ENCODE measurements around the gene ANLN. TPM values are rescaled to one million over a fixed set of nuclear protein-coding genes. Genes with fewer than 3 reads are reported as not detected.
A peak's percentile ranks its signal among the peaks of the same experiment; 100 is the strongest.

Gene ANLN
- total and polyA plus RNA-seq, 12 donors: 0.20 to 25.5 (median 2.4) TPM

GRCh38 chr7:36391436-36392198 is 2.0 kb downstream of the ANLN start:
- H3K9me3 ChIP-seq (replicated peaks in 1 of 3): peaks cover 0 to 7% (median 0%) of the 10 kb centered on the region in 3 donors
- H3K27me3 ChIP-seq: no peaks in the 10 kb centered on the region
- WGBS, 4 donors: 57 to 63% (median 58%) methylated on average over 10 of the region's 10 CpGs
- TF ChIP-seq CTCF (IDR thresholded peaks at IDR 0.05) (no peak), POLR2A (IDR thresholded peaks at IDR 0.05) (no peak)
- H3K27ac ChIP-seq: no peak overlapping the region
- no peak overlapping the region for H3K4me3 ChIP-seq
- H3K36me3 ChIP-seq (replicated peaks in 1 of 2): no peaks in the 10 kb centered on the region
- intact Hi-C loops (cut with DNase I): no loop called here
- H3K4me1 ChIP-seq (replicated peaks in 1 of 2): peaks cover 14 to 23% of the 10 kb centered on the region in 2 donors
- no peak for DNase-seq

GRCh38 chr7:36393826-36394225 is 4.2 kb downstream of the ANLN start:
- intact Hi-C loops (cut with DNase I): no loop called here
- no peaks in the 10 kb centered on the region for H3K27me3 ChIP-seq
- 30 to 60% (median 47%) methylated on average over 1 of the region's 1 CpG for WGBS, 4 donors
- H3K9me3 ChIP-seq (replicated peaks in 1 of 3): peaks cover 0 to 7% (median 0%) of the 10 kb centered on the region in 3 donors
- H3K4me3 ChIP-seq: no peak overlapping the region
- TF ChIP-seq POLR2A (IDR thresholded peaks at IDR 0.05): no peak
- TF ChIP-seq CTCF (IDR thresholded peaks at IDR 0.05): no peak
- no peak overlapping the region for H3K27ac ChIP-seq
- DNase-seq: peak in 1 of 7 donors; percentile 7
- H3K36me3 ChIP-seq (replicated peaks in 1 of 2): no peaks in the 10 kb centered on the region
- peaks cover 14 to 19% of the 10 kb centered on the region in 2 donors for H3K4me1 ChIP-seq (replicated peaks in 1 of 2)

GRCh38 chr7:36395171-36395894 is 5.7 kb downstream of the ANLN start:
- no peak for DNase-seq
- no peaks in the 10 kb centered on the region for H3K27me3 ChIP-seq
- H3K4me1 ChIP-seq (replicated peaks in 1 of 2): peaks cover 13 to 14% of the 10 kb centered on the region in 2 donors
- H3K9me3 ChIP-seq (replicated peaks in 1 of 3): peaks cover 0 to 7% (median 0%) of the 10 kb centered on the region in 3 donors
- no peak overlapping the region for H3K27ac ChIP-seq
- no peak overlapping the region for H3K4me3 ChIP-seq
- intact Hi-C loops (cut with DNase I): no loop called here
- WGBS, 4 donors: 81 to 100% (median 96%) methylated on average over 1 of the region's 1 CpG
- H3K36me3 ChIP-seq (replicated peaks in 1 of 2): no peaks in the 10 kb centered on the region
- no peak for TF ChIP-seq CTCF (IDR thresholded peaks at IDR 0.05)
- TF ChIP-seq POLR2A (IDR thresholded peaks at IDR 0.05): no peak

- intact Hi-C loops (cut with DNase I): no loop called here
- peaks cover 10 to 14% of the 10 kb centered on the region in 2 donors for H3K4me1 ChIP-seq (replicated peaks in 1 of 2)
- no peak overlapping the region for H3K4me3 ChIP-seq
- DNase-seq: peak; percentile 46 to 62 (median 55)
- WGBS, 4 donors: 40 to 58% (median 45%) methylated on average over 4 of the region's 4 CpGs
- no peak overlapping the region for H3K27ac ChIP-seq
- no peaks in the 10 kb centered on the region for H3K36me3 ChIP-seq (replicated peaks in 1 of 2)
- H3K9me3 ChIP-seq (replicated peaks in 1 of 3): peaks cover 0 to 7% (median 0%) of the 10 kb centered on the region in 3 donors
- no peak for TF ChIP-seq POLR2A (IDR thresholded peaks at IDR 0.05)
- TF ChIP-seq CTCF (IDR thresholded peaks at IDR 0.05): no peak
- no peaks in the 10 kb centered on the region for H3K27me3 ChIP-seq
These were observed 6.5 kb downstream of the ANLN start for GRCh38 chr7:36396150-36396549.
